ENCODE results near the gene GPR158.

GRCh38 chr10:25522946-25523608 lies 348.3 kb downstream of the GPR158 start:
- TF ChIP-seq CTCF (conservative IDR thresholded peaks at IDR 0.05; ENCODE audit: low read length) (0 out of 2 replicates have a peak, but pooled peaks have one; percentile 25), EZH2phosphoT487 (IDR thresholded peaks at IDR 0.05; ENCODE audit: borderline replicate concordance, low read depth, low read length) (no peak)

Measured in OCI-LY7 (cell line).